ENCODE data around the gene JCAD. TPM values are rescaled to one million over a fixed set of nuclear protein-coding genes. Genes with fewer than 3 reads are reported as not detected.
A peak's percentile ranks its signal among the peaks of the same experiment; 100 is the strongest.
"Not testable (repeated sequence)": the region's sequence is repeated elsewhere in the genome, so short reads cannot be mapped to it uniquely, and the experiment has no call there.

Gene JCAD, protein sequence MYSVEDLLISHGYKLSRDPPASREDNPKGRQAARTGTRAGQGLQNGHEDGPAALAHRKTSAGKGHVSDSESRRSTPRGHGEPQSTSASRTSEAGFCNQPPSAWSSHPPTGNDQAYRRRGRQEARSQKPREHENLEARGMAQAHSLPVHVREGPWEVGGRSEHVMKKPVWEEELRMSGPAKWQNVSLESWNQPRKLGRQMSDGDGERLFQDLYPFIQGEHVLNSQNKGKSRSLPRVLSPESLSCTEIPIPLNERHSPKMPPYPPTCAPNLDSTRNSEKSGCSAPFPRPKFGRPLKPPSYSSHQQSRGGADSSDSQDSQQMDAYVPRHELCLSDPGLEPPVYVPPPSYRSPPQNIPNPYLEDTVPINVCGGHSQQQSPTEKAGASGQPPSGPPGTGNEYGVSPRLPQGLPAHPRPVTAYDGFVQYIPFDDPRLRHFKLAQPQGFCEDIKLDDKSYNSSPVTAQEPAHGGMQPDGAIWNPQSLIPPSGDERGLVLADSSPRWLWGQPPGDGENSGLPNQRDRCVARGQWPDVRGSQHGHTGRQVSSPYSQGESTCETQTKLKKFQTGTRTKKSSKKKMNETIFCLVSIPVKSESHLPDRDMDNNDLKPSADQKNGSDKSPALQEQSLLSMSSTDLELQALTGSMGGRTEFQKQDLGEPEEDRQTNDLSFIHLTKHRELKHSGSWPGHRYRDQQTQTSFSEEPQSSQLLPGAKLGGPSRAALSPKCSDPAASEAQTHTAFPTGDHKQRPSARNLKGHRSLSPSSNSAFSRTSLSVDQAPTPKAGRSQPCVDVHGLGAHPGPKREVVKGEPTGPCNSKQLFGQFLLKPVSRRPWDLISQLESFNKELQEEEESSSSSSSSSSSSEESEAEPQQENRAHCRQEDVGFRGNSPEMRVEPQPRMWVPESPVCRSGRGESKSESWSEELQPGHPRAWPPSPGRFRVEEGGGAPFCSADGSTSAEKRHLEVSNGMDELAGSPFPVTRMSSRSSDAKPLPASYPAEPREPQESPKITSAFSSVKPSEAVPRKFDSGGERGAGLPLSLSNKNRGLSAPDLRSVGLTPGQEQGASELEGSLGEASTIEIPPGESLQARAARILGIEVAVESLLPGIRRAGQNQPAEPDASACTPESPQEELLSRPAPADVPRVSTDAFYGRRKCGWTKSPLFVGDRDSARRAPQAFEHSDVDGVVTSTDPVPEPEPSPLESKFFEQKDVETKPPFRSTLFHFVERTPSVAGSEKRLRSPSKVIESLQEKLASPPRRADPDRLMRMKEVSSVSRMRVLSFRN (N-terminal part only)
- 3.2 and 4.2 TPM in 2 replicates for total RNA-seq (2014; rRNA removed; shearing (Covaris generic))

DNA sequence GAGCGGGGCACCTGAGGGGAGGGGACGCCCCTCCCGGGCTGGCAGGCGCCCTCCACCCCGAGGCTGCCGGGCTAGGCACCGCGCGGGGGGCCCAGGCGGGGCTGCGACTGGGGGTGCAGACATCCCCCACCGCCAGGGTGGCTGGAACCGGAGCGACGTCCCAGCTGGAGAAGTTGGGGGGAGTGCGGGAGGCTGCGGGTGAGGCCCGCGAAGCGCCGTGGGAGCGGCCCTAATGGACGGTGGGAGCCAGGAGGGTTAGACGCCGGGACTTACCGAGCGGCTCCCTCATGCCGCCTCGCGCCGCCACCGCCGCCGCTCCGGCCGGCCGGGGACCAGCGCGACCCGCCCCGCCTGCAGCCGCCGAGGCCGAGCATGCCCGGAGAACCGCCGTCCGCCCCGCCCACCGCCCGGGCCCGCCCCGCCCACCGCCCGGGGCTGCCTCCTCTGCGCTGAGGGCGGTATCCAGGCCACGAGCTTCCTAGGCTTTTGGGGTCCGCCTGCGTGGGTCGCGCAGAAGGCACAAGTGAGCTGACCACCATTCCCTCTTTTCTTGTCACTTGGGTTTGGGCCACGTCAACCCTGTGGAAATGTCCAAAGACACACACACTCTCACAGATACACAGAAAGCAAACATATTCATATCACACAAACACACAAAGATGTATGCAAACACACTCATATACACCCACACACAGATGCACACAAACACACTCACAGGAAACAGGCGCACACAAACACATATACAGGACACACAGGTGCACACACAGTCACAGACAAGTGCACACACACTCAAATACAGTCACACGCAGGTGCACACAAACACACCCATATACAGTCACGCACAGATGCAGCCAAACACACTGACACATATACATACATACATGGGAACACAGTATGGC is at the start of gene JCAD:
Gene JCAD (minus strand): TSS at position 378 of the 899 bp plus-strand sequence. CDS start 11,774 bp downstream, outside the sequence.
- no peak for DNase-seq (ENCODE audit: low spot score)

DNA sequence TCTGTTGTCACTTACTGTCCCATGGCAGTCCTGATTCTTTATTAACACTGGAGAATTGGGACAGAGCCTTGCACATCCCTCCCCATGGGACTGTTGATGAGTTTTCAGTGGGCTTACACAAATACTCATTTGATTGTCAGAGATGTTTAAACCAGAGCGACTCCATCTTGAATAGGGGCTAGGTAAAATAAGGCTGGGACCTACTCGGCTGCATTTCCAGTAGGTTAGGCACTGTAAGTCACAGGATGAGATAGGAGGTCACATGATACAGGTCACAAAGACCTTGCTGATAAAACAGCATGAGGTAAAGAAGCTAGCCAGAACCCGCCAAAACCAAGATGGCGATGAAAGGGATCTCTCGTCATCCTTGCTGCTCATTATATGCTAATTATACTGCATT is 47.6 kb upstream of the JCAD start:
- no peak for DNase-seq (ENCODE audit: low spot score)

DNA sequence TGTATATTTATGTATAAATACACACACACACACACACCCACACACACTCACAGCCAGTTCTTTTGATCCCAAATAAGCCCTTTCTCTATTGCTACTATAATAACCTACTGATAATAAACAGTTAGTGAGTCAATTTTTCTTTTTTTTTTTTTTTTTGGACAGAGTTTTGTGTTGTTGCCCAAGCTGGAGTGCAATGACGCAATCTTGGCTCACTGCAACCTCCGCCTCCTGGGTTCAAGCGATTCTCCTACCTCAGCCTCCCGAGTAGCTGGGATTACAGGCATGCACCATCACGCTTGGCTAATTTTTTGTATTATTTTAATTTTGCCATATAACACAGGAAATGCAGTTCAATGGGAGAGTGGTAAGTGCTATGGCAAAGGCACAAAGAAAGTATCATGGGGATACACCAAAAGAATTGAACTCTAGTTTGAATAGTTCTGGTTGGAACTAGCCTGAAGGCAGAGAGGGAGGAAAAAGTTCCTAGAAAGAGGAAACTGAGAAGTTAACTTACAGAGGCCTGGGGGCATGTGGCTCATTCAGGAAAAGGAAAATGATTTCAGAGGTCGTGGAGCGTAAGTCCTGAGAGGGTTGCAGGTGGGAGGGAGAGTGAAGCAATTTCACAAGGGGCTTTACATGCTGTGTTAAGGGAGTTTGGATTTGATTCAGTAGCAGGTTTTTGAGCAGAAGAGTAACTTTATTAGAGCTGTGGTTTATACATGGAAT is 44.4 kb upstream of the JCAD start:
- DNase-seq (ENCODE audit: low spot score): no peak

DNA sequence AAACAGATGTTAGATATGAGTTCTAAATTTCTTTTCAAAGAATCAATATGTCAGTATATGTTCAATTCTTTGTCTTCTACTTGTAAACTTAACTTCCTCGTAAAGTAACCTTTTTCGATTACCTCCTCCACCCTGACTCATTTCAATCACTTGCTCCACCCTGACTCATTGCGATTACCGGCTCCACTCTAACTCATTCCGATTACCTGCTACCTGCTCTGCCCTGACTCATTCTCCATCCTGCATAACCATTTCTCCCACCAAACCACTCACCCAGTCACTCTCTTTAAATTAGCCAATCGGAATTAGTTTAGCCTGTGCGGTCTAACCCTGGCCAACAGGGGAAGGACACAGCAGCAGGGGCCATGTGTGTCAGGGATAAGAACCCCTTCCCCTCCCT is 40.3 kb upstream of the JCAD start:
- not testable (repeated sequence) for DNase-seq (ENCODE audit: low spot score)

DNA sequence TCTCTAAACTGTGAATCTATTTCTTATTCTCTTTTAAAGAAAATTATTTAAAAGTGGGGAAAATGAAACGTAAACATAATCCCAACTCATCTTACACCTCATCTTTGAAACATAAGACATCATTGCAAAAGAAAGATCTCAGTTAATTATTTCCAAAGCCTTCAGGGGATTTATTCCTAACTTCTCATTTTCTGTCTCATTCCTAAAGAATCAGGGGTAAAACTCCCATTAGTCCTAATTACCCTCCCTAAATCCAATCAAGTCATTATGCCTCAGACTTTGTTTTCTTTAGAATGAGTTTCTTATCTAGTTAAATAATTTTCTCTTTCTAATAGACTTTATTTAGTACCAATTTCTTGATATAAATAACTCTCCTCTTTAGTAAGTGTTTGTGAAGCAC is 39.7 kb upstream of the JCAD start:
- DNase-seq (ENCODE audit: low spot score): no peak

DNA sequence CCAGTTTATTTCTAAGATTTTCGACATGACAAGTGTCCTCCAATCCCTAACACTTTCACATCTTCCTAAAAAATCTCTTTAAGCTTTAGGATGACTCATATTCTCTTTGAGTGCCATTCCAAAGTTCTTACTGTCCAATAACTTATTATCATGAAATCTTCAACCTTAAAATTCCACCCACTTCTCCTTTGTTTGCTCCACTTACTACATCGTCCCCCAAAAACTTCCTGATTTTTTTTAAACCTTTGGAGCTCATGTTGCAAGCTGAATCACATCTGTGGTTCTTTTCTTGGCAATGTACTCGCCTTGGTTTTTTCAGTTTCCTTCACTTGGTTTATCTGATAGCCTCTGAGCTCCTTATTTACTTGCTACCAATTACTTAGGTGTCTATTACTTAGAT is 39.2 kb upstream of the JCAD start:
- DNase-seq (ENCODE audit: low spot score): peak; percentile 88

DNA sequence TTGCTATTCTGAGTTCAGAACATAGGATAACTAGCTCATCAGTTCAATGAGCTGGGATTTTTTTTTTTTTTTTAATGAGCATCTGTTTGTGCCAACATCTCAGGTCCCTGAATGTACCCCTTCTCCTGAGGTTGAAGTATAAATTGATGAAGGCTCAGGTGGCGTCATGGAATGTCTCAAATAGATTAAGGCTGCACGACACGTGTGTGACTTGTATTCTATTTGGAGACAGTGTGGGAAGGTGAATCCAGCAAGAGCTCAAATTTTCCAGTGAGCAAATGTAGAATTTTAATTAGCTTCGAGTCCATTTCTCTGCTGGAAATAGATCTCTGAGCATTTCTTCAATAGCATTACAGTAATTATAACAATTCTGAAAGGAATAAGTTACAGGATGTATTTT is 37.2 kb upstream of the JCAD start:
- no peak for DNase-seq (ENCODE audit: low spot score)

DNA sequence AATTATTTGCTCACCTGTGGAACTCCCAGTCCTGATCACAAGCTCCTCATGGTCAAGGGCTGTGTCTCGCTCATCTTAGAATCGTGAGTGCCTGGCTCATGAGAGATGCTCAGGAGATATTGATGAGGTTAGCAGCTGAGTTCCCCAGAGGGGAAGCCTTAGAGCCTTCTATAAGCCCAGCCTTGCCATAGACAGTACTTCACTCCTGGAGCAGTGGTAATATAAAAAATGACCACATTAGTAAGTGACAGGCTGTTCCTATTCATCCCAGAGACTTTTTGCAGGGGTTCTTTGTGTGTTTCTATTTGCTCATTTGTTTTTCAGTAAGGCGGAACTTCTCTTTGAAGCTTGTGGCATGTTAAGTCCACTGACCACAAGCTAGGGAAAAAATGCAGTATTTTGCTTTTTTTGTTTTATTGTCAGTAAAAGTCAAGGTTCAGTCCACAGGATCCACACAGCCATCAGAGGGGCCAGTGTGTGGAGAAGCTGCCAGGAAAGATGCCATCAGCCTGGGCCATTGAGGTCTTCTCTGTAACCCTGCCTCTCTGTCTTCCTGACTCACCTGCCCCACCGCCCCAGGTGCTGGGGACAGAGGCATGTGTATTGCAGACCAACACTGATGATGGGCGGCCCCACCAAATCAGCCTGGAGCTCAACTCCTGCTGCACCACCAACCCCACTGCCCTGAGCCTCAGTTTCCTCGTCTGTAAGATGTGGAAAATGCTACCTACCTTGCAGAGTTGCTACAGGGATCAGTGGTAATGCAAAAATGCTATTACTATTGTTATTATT is 36.4 kb upstream of the JCAD start:
- no peak for DNase-seq (ENCODE audit: low spot score)

DNA sequence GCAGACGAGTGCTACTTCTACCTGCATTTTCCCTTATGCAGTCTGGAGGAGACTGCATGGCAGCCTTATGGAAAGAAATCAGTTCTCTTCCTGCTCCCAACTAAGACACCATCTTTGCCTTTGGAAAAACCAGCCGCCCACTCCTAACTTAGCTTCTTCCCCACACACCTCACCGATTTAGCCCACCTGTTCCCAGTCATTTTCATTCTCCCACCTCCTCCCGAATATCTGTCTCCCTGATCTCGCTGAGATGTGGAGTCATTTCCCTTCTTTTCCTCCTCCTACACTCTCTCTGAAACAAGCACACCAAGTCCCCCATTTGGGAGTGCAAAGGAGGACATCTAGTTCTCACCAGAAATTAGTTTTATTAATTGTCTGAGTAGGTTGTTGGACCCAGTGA is 35.2 kb upstream of the JCAD start:
- DNase-seq (ENCODE audit: low spot score): no peak

DNA sequence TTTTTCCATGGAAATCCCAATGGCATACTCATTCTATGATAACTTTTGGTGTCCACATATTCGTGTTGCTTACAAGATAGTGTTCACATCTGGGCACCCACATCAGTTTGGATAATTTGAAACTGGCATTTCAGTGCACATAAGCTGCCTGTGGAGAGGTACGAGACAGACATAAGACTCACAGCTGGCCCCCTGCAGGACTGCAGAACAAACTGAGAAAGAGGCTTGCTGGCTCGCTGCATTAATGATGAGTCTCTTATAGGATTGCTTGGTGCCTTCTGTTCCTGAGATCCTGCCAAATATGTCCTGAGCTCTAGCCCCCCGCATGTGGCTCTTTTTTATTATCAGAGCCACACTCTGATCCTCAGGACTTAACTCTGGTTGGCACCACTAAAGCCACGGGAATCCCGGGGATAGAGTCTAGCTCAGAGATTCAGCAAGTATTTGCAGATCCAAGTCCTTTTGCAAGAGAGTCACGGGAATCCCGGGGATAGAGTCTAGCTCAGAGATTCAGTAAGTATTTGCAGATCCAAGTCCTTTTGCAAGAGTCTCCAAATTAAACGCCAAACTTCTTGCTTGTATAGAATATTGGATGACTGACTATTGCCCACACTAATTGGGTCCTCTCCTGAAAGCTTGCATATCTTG is 34.0 kb upstream of the JCAD start:
- DNase-seq (ENCODE audit: low spot score): no peak

DNA sequence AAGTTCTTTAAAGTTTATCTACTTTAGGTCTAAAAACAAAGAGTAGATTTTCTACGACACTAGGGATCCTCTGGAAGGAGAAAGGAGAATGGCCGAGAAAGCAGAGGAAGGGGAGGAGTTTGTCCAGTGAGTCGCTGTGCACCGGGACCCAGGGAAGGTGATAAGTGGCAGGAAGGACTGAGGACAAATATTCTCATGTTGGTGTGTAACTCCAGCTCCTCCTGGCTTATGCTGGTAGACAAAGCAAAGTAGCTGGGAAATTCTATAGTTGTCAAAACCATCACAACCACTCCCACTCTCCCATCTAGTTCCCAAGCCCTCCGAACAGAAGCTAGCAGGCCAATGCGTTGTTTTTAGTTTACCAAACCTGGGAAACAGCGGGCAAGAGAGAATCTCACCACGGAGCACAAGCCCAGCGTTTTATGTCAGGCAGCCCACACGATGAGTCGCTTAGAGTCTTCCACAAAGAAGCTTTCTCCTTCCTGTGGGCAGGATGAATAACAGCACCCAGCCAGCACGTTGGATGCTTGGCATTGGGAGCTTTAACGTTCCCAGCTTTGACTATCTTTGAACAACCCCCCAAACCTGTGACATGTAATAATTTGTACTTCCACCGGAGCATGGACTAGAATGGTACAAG is 32.9 kb upstream of the JCAD start:
- peak; percentile 61 for DNase-seq (ENCODE audit: low spot score)

DNA sequence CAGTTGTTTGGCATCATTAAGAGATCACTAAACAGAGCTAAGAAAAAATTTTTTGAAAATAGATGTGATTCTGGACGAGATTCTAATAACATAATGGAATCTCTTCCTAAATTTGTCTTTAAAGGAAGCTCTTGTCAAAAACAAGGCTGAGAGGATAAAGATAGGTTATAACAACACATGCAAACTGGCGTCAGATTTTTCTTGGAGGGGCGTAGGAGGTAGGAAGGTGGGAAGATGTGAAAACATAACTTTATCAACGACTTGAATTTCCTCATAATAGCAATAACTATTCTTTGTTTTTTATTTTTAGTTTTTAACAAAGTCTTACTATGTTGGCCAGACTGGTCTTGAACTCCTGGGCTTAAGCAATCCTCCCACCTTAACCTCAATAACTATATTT is 31.8 kb upstream of the JCAD start:
- no peak for DNase-seq (ENCODE audit: low spot score)

DNA sequence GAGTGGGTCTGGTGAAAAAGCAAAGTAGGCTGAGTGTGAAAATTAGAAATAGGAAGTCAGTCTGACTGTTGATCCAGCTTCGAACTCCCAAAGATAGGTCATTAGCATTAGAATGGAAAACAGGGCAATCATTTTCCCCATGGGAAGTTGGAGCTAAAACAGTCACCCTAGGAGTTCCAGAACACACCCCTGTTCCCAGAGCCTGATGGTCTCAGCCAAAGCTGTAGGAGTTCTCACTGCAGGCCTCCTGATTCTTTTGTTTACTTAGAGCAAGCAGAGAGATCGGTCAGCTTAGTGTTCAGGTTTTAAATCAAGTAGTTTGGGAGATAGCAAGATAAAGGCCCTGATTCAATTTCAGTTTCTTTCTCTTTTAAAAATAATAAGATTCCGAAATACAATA is 28.8 kb upstream of the JCAD start:
- DNase-seq (ENCODE audit: low spot score): no peak

DNA sequence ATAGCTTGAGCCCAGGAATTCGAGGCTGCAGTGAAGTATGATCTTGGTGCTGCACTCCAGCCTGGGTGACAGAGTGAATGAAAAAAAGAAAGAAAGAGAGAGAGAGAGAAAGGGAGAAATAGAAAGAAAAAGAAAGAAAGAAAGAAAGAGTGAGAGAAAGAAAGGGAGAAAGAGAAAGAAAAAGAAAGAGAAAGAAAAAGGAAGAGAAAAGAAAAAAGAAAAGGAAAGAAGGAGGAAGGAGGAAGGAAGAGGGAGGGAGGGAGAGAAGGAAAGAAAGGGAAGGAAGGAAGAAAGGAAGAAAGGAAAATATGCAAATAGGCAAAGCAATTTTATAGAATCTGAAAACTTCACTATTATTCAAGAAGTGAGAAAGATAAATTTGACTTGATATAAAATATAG is 24.5 kb upstream of the JCAD start:
- DNase-seq (ENCODE audit: low spot score): no peak

DNA sequence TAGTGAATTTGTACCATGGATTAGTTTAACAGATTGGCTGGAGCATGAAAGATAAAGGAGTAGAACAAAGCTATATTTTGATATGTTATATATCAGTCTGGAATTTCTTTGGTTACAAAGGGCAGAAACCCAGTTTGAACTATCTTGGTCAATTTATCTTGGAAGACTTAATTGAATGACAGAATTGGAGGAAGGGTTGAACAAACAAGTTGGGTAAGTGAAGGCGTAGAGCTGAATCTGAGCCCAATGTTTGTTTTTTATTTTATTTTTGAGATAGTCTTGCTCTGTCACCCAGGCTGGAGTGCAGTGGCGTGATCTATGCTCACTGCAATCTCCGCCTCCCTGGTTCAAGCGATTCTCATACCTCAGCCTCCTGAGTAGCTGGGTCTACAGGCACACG is 21.8 kb upstream of the JCAD start:
- DNase-seq (ENCODE audit: low spot score): no peak

DNA sequence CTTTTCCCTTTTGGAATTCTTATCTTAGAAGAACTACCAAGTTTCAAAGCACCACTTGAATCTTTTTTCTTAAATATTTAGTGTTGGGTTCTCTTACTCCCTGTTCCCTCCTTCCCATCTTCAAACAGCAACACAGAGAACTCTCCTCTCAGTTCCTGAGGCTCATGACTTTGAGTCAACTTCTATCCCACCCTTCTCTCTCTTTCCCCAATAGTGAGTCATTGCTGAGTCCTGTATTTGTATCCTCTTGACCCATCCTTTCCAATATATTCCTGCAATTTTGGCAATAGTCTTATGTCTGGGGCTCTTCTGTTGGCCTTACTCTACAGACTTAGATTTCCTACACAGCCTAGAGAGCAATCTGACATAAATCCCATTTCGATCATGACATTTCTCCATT is 20.8 kb upstream of the JCAD start:
- no peak for DNase-seq (ENCODE audit: low spot score)

DNA sequence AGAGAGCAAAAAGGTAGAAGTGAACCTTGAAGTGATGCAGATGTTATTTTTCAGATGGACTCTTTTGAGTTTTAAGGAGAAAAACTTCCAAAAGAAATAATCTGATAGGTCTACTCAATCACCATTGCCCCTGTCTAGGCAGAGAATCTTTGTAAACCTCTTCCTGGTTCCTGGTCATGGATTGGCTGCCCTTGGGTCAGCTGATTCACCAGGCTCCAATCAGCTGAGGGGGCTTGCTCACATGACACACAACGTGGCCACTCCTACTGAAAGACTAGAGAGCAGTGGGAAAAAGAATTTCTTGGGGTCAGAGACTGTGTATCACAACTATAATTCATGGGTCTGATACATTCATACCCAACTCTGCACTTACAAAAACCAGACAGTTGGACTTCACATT is 20.0 kb upstream of the JCAD start:
- no peak for DNase-seq (ENCODE audit: low spot score)

DNA sequence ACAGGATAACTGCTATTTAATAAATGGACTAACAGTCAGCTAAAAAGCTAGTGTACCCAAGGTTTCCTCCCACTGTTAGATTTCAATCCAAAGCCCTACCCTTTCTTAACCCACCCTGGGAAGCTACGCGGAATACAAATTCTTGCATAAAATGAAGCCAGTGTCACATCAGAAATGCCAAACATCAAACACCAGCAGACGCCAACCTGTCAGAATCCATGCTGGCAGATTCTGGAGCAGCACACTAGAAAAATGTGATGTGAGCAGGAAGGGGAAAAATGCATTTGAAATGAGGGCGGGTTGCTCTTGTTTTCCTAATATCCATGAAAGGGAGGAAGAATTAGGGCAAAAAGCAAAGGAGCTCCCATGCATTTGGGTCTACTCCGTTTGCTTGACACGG is 16.1 kb upstream of the JCAD start:
- DNase-seq (ENCODE audit: low spot score): no peak

DNA sequence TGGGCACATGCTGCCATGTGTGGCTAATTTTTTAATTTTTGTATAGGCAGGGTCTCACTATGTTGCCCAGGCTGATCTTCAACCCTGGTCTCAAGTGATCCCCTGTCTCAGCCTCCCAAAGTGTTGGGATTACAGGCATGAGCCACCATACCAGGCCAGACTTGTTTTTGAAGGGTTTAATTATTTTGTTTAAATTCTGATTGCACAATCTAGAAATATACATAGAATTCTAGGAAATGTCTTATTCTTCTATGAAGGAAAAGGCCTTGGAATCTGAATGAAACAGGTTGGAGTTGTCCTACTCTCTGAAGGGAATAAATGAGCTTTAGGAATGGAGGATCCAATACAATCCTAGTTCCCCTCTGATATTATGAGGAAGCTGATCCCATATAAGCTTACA is 15.5 kb upstream of the JCAD start:
- no peak for DNase-seq (ENCODE audit: low spot score)
